Omental fat pad (tissue), 4 donors: Measurements from ENCODE around the gene CYCS. TPM values are rescaled to one million over a fixed set of nuclear protein-coding genes. Genes with fewer than 3 reads are reported as not detected.
"Not testable (repeated sequence)": the region's sequence is repeated elsewhere in the genome, so short reads cannot be mapped to it uniquely, and the experiment has no call there.

Source experiments
- ATAC-seq: fragments of 150-250 bp; one replicate; pipeline ENCODE4 v1.9.1; 2016; ENCODE audit warnings: mild to moderate bottlenecking, moderate library complexity; ENCODE audit not compliant: low FRiP score
- DNase-seq: peaks from one replicate; pipeline ENCODE4 v3.0.0-alpha.2; 2019; ENCODE audit warnings: low spot score
- CTCF ChIP-seq, 3 donors: fragments of 450-650 bp; IDR thresholded peaks; one replicate each; pipeline ENCODE4 v1.5.1; 2016 to 2017; ENCODE audit warnings: antibody characterized with exemption in 3 of 3, mild to moderate bottlenecking in 3 of 3, moderate library complexity in 2 of 3
- total RNA-seq, 4 donors: library from RNA; depleted of rRNA; stranded (reverse); fragments of >200 nt; gene quantifications; one replicate each; pipeline ENCODE4 v1.1.0, GENCODE V29; 2016

Gene CYCS
- total RNA-seq = 10 to 100 TPM; 40.8 to 84.4 (median 56.1) TPM

- peak; percentile 100 for DNase-seq
- no peak for TF ChIP-seq CTCF (IDR thresholded peaks at IDR 0.05)
- peak; percentile 98 for ATAC-seq
These were observed at the start of gene CYCS for GRCh38 chr7:25125137-25125946. CYCS (minus strand) TSS chr7:25125260; CDS start chr7:25124119, 1,141 bp downstream.

GRCh38 chr7:25173184-25173583 is 48.1 kb upstream of the CYCS start:
- DNase-seq (no peak), ATAC-seq (no peak)
- TF ChIP-seq CTCF (IDR thresholded peaks at IDR 0.05) = no peak

- no peak for ATAC-seq
- no peak for TF ChIP-seq CTCF (IDR thresholded peaks at IDR 0.05)
These were observed 46.5 kb upstream of the CYCS start for GRCh38 chr7:25171516-25171915.

GRCh38 chr7:25171071-25171470 is 46.0 kb upstream of the CYCS start:
- TF ChIP-seq CTCF (IDR thresholded peaks at IDR 0.05) = no peak
- DNase-seq (no peak), ATAC-seq (no peak)

More at GRCh38 chr7:25171516-25171915, 46.5 kb upstream of the CYCS start:
- no peak for DNase-seq

- no peak for ATAC-seq
- no peak for TF ChIP-seq CTCF (IDR thresholded peaks at IDR 0.05)
- no peak for DNase-seq
These were observed 44.6 kb upstream of the CYCS start for GRCh38 chr7:25169683-25170082.

GRCh38 chr7:25168145-25168544 is 43.1 kb upstream of the CYCS start:
- DNase-seq (no peak), ATAC-seq (no peak)
- no peak for TF ChIP-seq CTCF (IDR thresholded peaks at IDR 0.05)

GRCh38 chr7:25167262-25167843 is 42.3 kb upstream of the CYCS start:
- DNase-seq (no peak), ATAC-seq (no peak)
- TF ChIP-seq CTCF (IDR thresholded peaks at IDR 0.05) = no peak

GRCh38 chr7:25159983-25160596 is 35.0 kb upstream of the CYCS start:
- not testable (repeated sequence) for DNase-seq, ATAC-seq
